Gastroesophageal sphincter (tissue), 4 donors: ENCODE results near the gene LRRC46. TPM values are rescaled to one million over a fixed set of nuclear protein-coding genes. Genes with fewer than 3 reads are reported as not detected.
A peak's percentile ranks its signal among the peaks of the same experiment; 100 is the strongest.

Experiments
- ATAC-seq: fragments of 150-250 bp; one replicate; pipeline ENCODE4 v1.9.1; 2016; ENCODE audit warnings: mild to moderate bottlenecking, moderate library complexity
- H3K27ac ChIP-seq, 4 donors: fragments of 200-600 bp; sonication (generic) in 3 of 4; 1 replicate in 3 of 4; 2 replicates in 1 of 4; pipeline ENCODE4 v1.5.1; 2016 to 2019
- H3K27me3 ChIP-seq: fragments of 200-600 bp; sonication (generic); one replicate; pipeline ENCODE4 v1.5.1; 2019
- H3K36me3 ChIP-seq, 2 donors: fragments of 200-600 bp; sonication (generic); one replicate each; pipeline ENCODE4 v1.5.1; 2019; ENCODE audit warnings: control low read depth in 1 of 2
- H3K4me1 ChIP-seq, 3 donors: fragments of 200-600 bp; sonication (generic); 1 replicate in 2 of 3; 2 replicates in 1 of 3; pipeline ENCODE4 v1.5.1; 2016 to 2019; ENCODE audit warnings: control low read depth in 2 of 3
- H3K4me3 ChIP-seq, 2 donors: fragments of 200-600 bp; sonication (generic); one replicate each; pipeline ENCODE4 v1.5.1; 2019; ENCODE audit warnings: mild to moderate bottlenecking in 1 of 2, moderate library complexity in 1 of 2
- H3K9me3 ChIP-seq, 3 donors: fragments of 200-600 bp; sonication (generic); one replicate each; pipeline ENCODE4 v1.5.1; 2017 to 2019; ENCODE audit warnings: control low read depth in 2 of 3
- CTCF ChIP-seq, 4 experiments: fragments of 200-600 bp in 2 of 4; fragments of 450-650 bp in 2 of 4; sonication (generic) in 1 of 4; IDR thresholded peaks; one replicate each; pipeline ENCODE4 v1.5.1; 2017 to 2019; ENCODE audit warnings: antibody characterized with exemption in 4 of 4, mild to moderate bottlenecking in 2 of 4, moderate library complexity in 2 of 4
- EP300 ChIP-seq: sonication (generic); formaldehyde crosslinking; IDR thresholded peaks from one replicate; pipeline ENCODE4 v1.6.1; 2017; ENCODE audit warnings: antibody characterized with exemption, mild to moderate bottlenecking
- POLR2A ChIP-seq, 2 donors: fragments of 450-650 bp; IDR thresholded peaks; one replicate each; pipeline ENCODE4 v1.6.1; 2017; ENCODE audit warnings: antibody characterized with exemption in 2 of 2, mild to moderate bottlenecking in 2 of 2, moderate library complexity in 1 of 2
- POLR2AphosphoS5 ChIP-seq: sonication (generic); formaldehyde crosslinking; IDR thresholded peaks from one replicate; pipeline ENCODE4 v1.6.1; 2017; ENCODE audit warnings: antibody characterized with exemption
- WGBS, 2 donors: methylation state at CpG; one replicate each; pipeline ENCODE4 v1.1.5; 2018; ENCODE audit warnings: low coverage in 1 of 2; 5-methylcytosine and 5-hydroxymethylcytosine counted together
- total RNA-seq, 4 donors: library from RNA; depleted of rRNA; stranded (reverse); fragments of >200 nt; gene quantifications; one replicate each; pipeline ENCODE4 v1.1.0, GENCODE V29; 2016

The LRRC46 gene
- total RNA-seq, 4 donors from 2014 or later, result 0.46 to 1.3 TPM; not detected in 2

DNA sequence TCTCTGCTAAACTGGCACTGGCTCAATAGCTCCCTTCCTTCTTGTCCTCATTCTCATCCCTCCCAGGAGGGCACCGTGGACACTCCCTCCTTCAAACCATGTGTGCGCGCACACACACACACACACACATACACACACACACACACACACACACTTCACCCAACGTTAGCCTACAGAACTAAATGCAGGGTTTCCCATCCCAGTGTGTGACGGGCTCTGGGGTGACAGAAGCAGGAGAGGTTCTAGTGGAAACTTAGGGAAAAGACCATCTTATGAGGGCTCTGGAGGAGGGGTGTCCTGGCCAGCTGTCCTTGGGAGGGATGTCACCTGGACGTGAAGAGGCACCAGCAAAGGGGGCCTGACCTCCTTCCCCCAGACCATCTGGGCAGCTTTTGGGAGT lies 29.6 kb upstream of the LRRC46 start:
- no peaks in the 10 kb centered on the region for H3K9me3 ChIP-seq
- H3K27me3 ChIP-seq, result peaks cover 24% of the 10 kb centered on the region
- TF ChIP-seq POLR2AphosphoS5 (no peak), EP300 (no peak), POLR2A (IDR thresholded peaks at IDR 0.05) (no peak)
- peaks cover 0 to 4% of the 10 kb centered on the region in 2 donors for H3K36me3 ChIP-seq
- no peaks in the 10 kb centered on the region for H3K4me1 ChIP-seq
- ATAC-seq, result no peak
- H3K27ac ChIP-seq, result no peak overlapping the region
- 100% methylated on average over 1 of the region's 6 CpGs; no CpG with 5 or more reads in 1 of the 2 donors for WGBS, 2 donors
- no peak overlapping the region for H3K4me3 ChIP-seq

- 0 to 27% methylated on average over 1 to 3 of the region's 9 CpGs for WGBS, 2 donors
- TF ChIP-seq POLR2AphosphoS5 (no peak), CTCF (IDR thresholded peaks at IDR 0.05) (peak in 3 of 4 experiments; percentile 36 to 57 (median 38)), EP300 (no peak), POLR2A (IDR thresholded peaks at IDR 0.05) (no peak)
- peaks cover 24% of the 10 kb centered on the region for H3K27me3 ChIP-seq
- no peaks in the 10 kb centered on the region for H3K4me1 ChIP-seq
- H3K27ac ChIP-seq, result no peak overlapping the region
- no peak overlapping the region for H3K4me3 ChIP-seq
- no peak for ATAC-seq
- H3K9me3 ChIP-seq, result no peaks in the 10 kb centered on the region
- peaks cover 0 to 10% of the 10 kb centered on the region in 2 donors for H3K36me3 ChIP-seq
These were observed 29.0 kb upstream of the LRRC46 start for GRCh38 chr17:47802341-47803022.

GRCh38 chr17:47803201-47803600 lies 28.3 kb upstream of the LRRC46 start:
- Histone ChIP-seq H3K36me3 (peaks cover 0 to 17% of the 10 kb centered on the region in 2 donors), H3K9me3 (no peaks in the 10 kb centered on the region), H3K27ac (no peak overlapping the region), H3K27me3 (peaks cover 19% of the 10 kb centered on the region), H3K4me3 (no peak overlapping the region), H3K4me1 (no peaks in the 10 kb centered on the region)
- no peak for ATAC-seq
- WGBS, 2 donors, result 0 to 33% methylated on average over 1 to 3 of the region's 5 CpGs
- no peak for TF ChIP-seq POLR2A (IDR thresholded peaks at IDR 0.05)
- no peak for TF ChIP-seq CTCF (IDR thresholded peaks at IDR 0.05)
- no peak for TF ChIP-seq POLR2AphosphoS5
- no peak for TF ChIP-seq EP300

- 68 to 80% methylated on average over 5 to 6 of the region's 6 CpGs for WGBS, 2 donors
- Histone ChIP-seq H3K4me3 (no peak overlapping the region), H3K4me1 (no peaks in the 10 kb centered on the region), H3K27ac (no peak overlapping the region), H3K9me3 (no peaks in the 10 kb centered on the region), H3K27me3 (peaks cover 14% of the 10 kb centered on the region), H3K36me3 (peaks cover 0 to 23% of the 10 kb centered on the region in 2 donors)
- no peak for ATAC-seq
- TF ChIP-seq EP300 (no peak), CTCF (IDR thresholded peaks at IDR 0.05) (no peak), POLR2A (IDR thresholded peaks at IDR 0.05) (no peak), POLR2AphosphoS5 (no peak)
These were observed 27.7 kb upstream of the LRRC46 start for GRCh38 chr17:47803751-47804150.

DNA sequence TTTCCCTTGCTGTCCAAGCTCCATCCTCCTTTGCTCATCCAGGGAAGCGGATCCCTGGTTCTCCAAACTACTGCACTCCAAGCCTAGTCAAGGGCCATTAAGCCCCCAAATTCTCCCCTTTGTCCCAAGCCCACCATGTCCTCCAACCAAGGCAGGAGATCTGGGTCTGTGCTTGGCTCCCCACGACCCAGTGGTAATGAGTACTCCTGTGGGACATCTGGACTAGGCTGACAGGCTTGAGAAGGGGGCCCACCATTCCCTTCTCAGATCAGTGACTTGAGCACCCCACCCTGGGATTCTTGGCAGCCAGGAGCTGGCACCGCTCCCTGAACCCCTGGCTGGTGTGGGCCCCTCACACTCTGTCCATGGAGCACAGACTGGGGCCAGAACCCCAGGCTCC lies 27.0 kb upstream of the LRRC46 start:
- peaks cover 14% of the 10 kb centered on the region for H3K27me3 ChIP-seq
- peaks cover 0 to 30% of the 10 kb centered on the region in 2 donors for H3K36me3 ChIP-seq
- no peaks in the 10 kb centered on the region for H3K9me3 ChIP-seq
- no peak for ATAC-seq
- no peak overlapping the region for H3K27ac ChIP-seq
- no peak overlapping the region for H3K4me3 ChIP-seq
- TF ChIP-seq POLR2AphosphoS5 (no peak), POLR2A (IDR thresholded peaks at IDR 0.05) (no peak)
- 100% methylated on average over 1 of the region's 3 CpGs; no CpG with 5 or more reads in 1 of the 2 donors for WGBS, 2 donors
- no peaks in the 10 kb centered on the region for H3K4me1 ChIP-seq
